IMR-90 (cell line): ENCODE data around the gene ZNF182. TPM values are rescaled to one million over a fixed set of nuclear protein-coding genes. Genes with fewer than 3 reads are reported as not detected.
"Not testable (repeated sequence)": the region's sequence is repeated elsewhere in the genome, so short reads cannot be mapped to it uniquely, and the experiment has no call there.

Experiments
- ATAC-seq: fragments of 200-7000 bp; cut with Tn5 transposase; 2 replicates; pipeline ENCODE4 v1.9.1; 2020; ENCODE audit warnings: low read depth, mild to moderate bottlenecking, moderate library complexity
- BruUV-seq: library from RNA; stranded (reverse); fragments of 400-500 nt; replicated peaks from 2 replicates; lab custom pipeline; 2021; lab: Mats Ljungman, UMichigan
- CTCF ChIA-PET: fragments of 300-600 bp; formaldehyde crosslinking; extraction: SDS; loops from one replicate; lab custom pipeline; 2021; ENCODE audit warnings: antibody characterized with exemption; lab: Yijun Ruan, JAX
- POLR2A ChIA-PET: fragments of 300-600 bp; sonication (Branson Sonifier 250); formaldehyde crosslinking; loops from one replicate; lab custom pipeline; 2022; ENCODE audit warnings: antibody characterized with exemption; ENCODE audit not compliant: unreplicated experiment; lab: Charles Lee
- DNase-seq: peaks from one replicate; pipeline ENCODE4 v3.0.0; 2013
- H2AFZ ChIP-seq: replicated peaks from 2 replicates; pipeline ENCODE3; 2013; ENCODE audit warnings: low read length, mild to moderate bottlenecking; ENCODE audit not compliant: poor library complexity
- H2AK5ac ChIP-seq: 2 replicates; pipeline ENCODE4 v1.6.1; 2013; ENCODE audit warnings: low read depth, low read length, inconsistent platforms
- H2AK9ac ChIP-seq: replicated peaks from 2 replicates; pipeline ENCODE3; 2013; ENCODE audit warnings: mild to moderate bottlenecking, low read depth, low read length, moderate library complexity; ENCODE audit not compliant: poor library complexity
- H2BK120ac ChIP-seq: 2 replicates; pipeline ENCODE4 v1.6.1; 2013; ENCODE audit warnings: low read depth, low read length, inconsistent platforms
- H2BK15ac ChIP-seq: 3 replicates; pipeline ENCODE4 v1.6.1; 2013; ENCODE audit warnings: low read depth, low read length, inconsistent platforms
- H2BK20ac ChIP-seq: 2 replicates; pipeline ENCODE4 v1.6.1; 2013; ENCODE audit warnings: low read depth, mild to moderate bottlenecking, inconsistent platforms, low read length, moderate library complexity
- H2BK5ac ChIP-seq: 2 replicates; pipeline ENCODE4 v1.6.1; 2013; ENCODE audit warnings: mild to moderate bottlenecking, low read depth, low read length, inconsistent platforms; ENCODE audit not compliant: poor library complexity, severe bottlenecking
- H3K14ac ChIP-seq: replicated peaks from 2 replicates; pipeline ENCODE4 v1.6.1; 2013; ENCODE audit warnings: low read depth, low read length, inconsistent platforms
- H3K18ac ChIP-seq: 2 replicates; pipeline ENCODE4 v1.6.1; 2013; ENCODE audit warnings: low read depth, low read length, control low read depth
- H3K23ac ChIP-seq: 2 replicates; pipeline ENCODE4 v1.6.1; 2013; ENCODE audit warnings: low read depth, low read length, inconsistent platforms
- H3K27ac ChIP-seq: 2 replicates; pipeline ENCODE4 v1.5.1; 2013; ENCODE audit warnings: mild to moderate bottlenecking, control low read depth, low read length; ENCODE audit not compliant: insufficient read depth
- H3K27me3 ChIP-seq: 2 replicates; pipeline ENCODE4 v1.6.1; 2013; ENCODE audit warnings: low read length; ENCODE audit not compliant: control insufficient read depth, insufficient read depth
- H3K36me3 ChIP-seq: 2 replicates; pipeline ENCODE4 v1.6.1; 2013; ENCODE audit warnings: low read length, mixed read lengths; ENCODE audit not compliant: control insufficient read depth, insufficient read depth
- H3K4ac ChIP-seq: 2 replicates; pipeline ENCODE4 v1.6.1; 2013; ENCODE audit warnings: low read depth, low read length, inconsistent platforms
- H3K4me1 ChIP-seq: 2 replicates; pipeline ENCODE4 v1.6.1; 2013; ENCODE audit warnings: low read length, mixed read lengths; ENCODE audit not compliant: control insufficient read depth, insufficient read depth
- H3K4me2 ChIP-seq: 2 replicates; pipeline ENCODE4 v1.6.1; 2013; ENCODE audit warnings: low read depth, mild to moderate bottlenecking, control low read depth, low read length, moderate library complexity
- H3K4me3 ChIP-seq: 2 replicates; pipeline ENCODE4 v1.5.1; 2013; ENCODE audit warnings: low read depth, mild to moderate bottlenecking, control low read depth, low read length, moderate library complexity; ENCODE audit not compliant: insufficient read depth
- H3K56ac ChIP-seq: 2 replicates; pipeline ENCODE4 v1.6.1; 2013; ENCODE audit warnings: low read length, inconsistent platforms; ENCODE audit not compliant: insufficient read depth; ENCODE audit errors: extremely low read depth
- H3K79me1 ChIP-seq, 2 experiments: 2 replicates each; pipeline ENCODE4 v1.6.1; 2013; ENCODE audit warnings: low read length in 2 of 2, inconsistent platforms in 1 of 2, low read depth in 1 of 2
- H3K9ac ChIP-seq: 2 replicates; pipeline ENCODE4 v1.6.1; 2013; ENCODE audit warnings: low read depth, low read length, control low read depth
- H3K9me1 ChIP-seq: 2 replicates; pipeline ENCODE4 v1.6.1; 2013; ENCODE audit warnings: low read length, inconsistent platforms; ENCODE audit not compliant: insufficient read depth
- H3K9me3 ChIP-seq: 2 replicates; pipeline ENCODE4 v1.6.1; 2013; ENCODE audit warnings: low read length; ENCODE audit not compliant: control insufficient read depth, insufficient read depth
- H4K20me1 ChIP-seq: 2 replicates; pipeline ENCODE4 v1.6.1; 2013; ENCODE audit warnings: low read length, inconsistent platforms; ENCODE audit not compliant: insufficient read depth
- H4K5ac ChIP-seq: 2 replicates; pipeline ENCODE4 v1.6.1; 2013; ENCODE audit warnings: mild to moderate bottlenecking, low read depth, low read length, control low read depth
- H4K8ac ChIP-seq, 2 experiments: 2 replicates each; pipeline ENCODE4 v1.6.1; 2013; ENCODE audit warnings: low read depth in 2 of 2, low read length in 2 of 2, control low read depth in 1 of 2, inconsistent platforms in 1 of 2
- H4K91ac ChIP-seq: 2 replicates; pipeline ENCODE4 v1.6.1; 2013; ENCODE audit warnings: low read depth, low read length, inconsistent platforms; ENCODE audit not compliant: insufficient read depth
- WGBS, 2 experiments: methylation state at CpG; one replicate each; pipeline versions ENCODE4 v1.1.5 to v1.1.7; 2013; ENCODE audit warnings: missing lambda C conversion rate in 2 of 2; ENCODE audit not compliant: insufficient read length in 1 of 2; ENCODE audit errors: extremely low coverage in 2 of 2; 5-methylcytosine and 5-hydroxymethylcytosine counted together
- dilution Hi-C: fragments of 300-500 bp; cut with HindIII; formaldehyde crosslinking; loops from one replicate; pipeline ENCODE4 v1.14.3; 2018; ENCODE audit warnings: low sequenced_read_pairs; ENCODE audit not compliant: unreplicated experiment
- in situ Hi-C: fragments of 300-500 bp; cut with MboI; formaldehyde crosslinking; loops from 3 replicates; pipeline ENCODE4 v1.14.3; 2019; ENCODE audit warnings: low sequenced_read_pairs, inconsistent platforms, mixed read lengths
- intact Hi-C: fragments of 100-400 bp; cut with micrococcal nuclease; formaldehyde crosslinking; loops from 2 replicates; pipeline ENCODE4 v1.10.0; 2022
- polyA plus RNA-seq, 3 experiments: library from polyadenylated mRNA; depleted of rRNA; stranded (reverse); fragments of >200 nt; gene quantifications; 2 replicates each; pipeline ENCODE4 v1.2.3, GENCODE V29; 2012; ENCODE audit warnings: low replicate concordance in 1 of 3
- total RNA-seq: library from RNA; depleted of rRNA; stranded (reverse); fragments of >200 nt; gene quantifications from 2 replicates; pipeline ENCODE4 v1.2.3, GENCODE V29; 2012

Gene ZNF182
- total and polyA plus RNA-seq, 2 of the 4 experiments (the other 2 are of a cell fraction), result 1.7 to 3.0 TPM

- H3K4me1 ChIP-seq, H3K9ac ChIP-seq, H3K4me2 ChIP-seq, BruUV-seq, H3K23ac ChIP-seq, H2BK5ac ChIP-seq, DNase-seq, H4K20me1 ChIP-seq, H4K5ac ChIP-seq, H3K27ac ChIP-seq, intact Hi-C loops, H3K4me3 ChIP-seq, ATAC-seq, H3K27me3 ChIP-seq, H3K56ac ChIP-seq, CTCF ChIA-PET, H4K91ac ChIP-seq, H3K9me1 ChIP-seq, H3K18ac ChIP-seq, H3K4ac ChIP-seq, H3K36me3 ChIP-seq, H3K9me3 ChIP-seq, H2BK120ac ChIP-seq, H2AFZ ChIP-seq, H2AK5ac ChIP-seq, dilution Hi-C loops, H2BK20ac ChIP-seq, POLR2A ChIA-PET, H3K14ac ChIP-seq, H2AK9ac ChIP-seq, H3K79me1 ChIP-seq, H2BK15ac ChIP-seq, H4K8ac ChIP-seq: not testable (repeated sequence)
- in situ Hi-C loops, result loop anchor here (25.0 kb wide), 1 partner anchor 493 kb away; no protein-coding TSS in a partner anchor
- WGBS, 2 experiments, result no CpG with 5 or more reads among the region's 10 CpGs
Observed at GRCh38 chrX:48030641-48031173, 26.9 kb upstream of the ZNF182 start.
